T-helper 2 cell treated with Interferon-gamma antibody and Interleukin-4, amounts not matched to agents 5 μg/mL and 100 μg/mL, for 36 hours (primary cell): ENCODE data around the gene C17orf114.
"Not testable (repeated sequence)": the region's sequence is repeated elsewhere in the genome, so short reads cannot be mapped to it uniquely, and the experiment has no call there.

Experiments used
- DNase-seq: peaks from one replicate; pipeline ENCODE4 v3.0.0; 2021; ENCODE audit warnings: low spot score
- H3K27ac Mint-ChIP-seq: one replicate; pipeline ENCODE4 v1.8.0; 2021; ENCODE audit warnings: mild to moderate bottlenecking, mixed read lengths
- H3K27me3 Mint-ChIP-seq: one replicate; pipeline ENCODE4 v1.8.0; 2021; ENCODE audit warnings: low read depth, mixed read lengths
- H3K36me3 Mint-ChIP-seq: one replicate; pipeline ENCODE4 v1.8.0; 2021; ENCODE audit warnings: low read depth, mixed read lengths
- H3K4me1 Mint-ChIP-seq: one replicate; pipeline ENCODE4 v1.8.0; 2021; ENCODE audit warnings: low read depth, mixed read lengths
- H3K4me3 Mint-ChIP-seq: one replicate; pipeline ENCODE4 v1.8.0; 2022; ENCODE audit warnings: mild to moderate bottlenecking, moderate library complexity, mixed read lengths
- H3K9me3 Mint-ChIP-seq: one replicate; pipeline ENCODE4 v1.8.0; 2021; ENCODE audit warnings: mixed read lengths

The C17orf114 gene

DNA sequence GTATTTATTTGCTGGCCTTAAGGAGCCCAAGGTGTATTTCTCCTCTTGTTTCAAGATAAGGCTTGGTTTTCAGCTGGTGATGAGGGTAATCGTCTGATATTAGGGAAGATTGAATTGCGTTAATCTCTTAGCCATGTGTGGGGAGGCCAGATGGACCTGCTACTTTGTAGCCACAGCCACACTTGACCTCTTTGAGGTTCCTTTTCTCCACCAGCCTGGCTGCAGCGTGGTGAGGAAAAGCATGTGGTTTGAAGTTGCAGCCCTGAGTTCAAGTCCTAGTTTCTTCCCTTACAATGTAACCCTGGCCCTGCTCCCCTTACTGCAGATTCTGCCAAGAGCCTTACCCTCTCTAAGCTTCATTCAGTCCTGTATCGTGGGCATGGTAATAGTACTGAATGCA, 34.1 kb upstream of the C17orf114 start:
- Mint-ChIP-seq H3K9me3 (no peaks in the 10 kb centered on the region), H3K4me1 (peaks cover 53% of the 10 kb centered on the region), H3K27ac (peak overlapping the region; percentile 42), H3K27me3 (no peaks in the 10 kb centered on the region), H3K4me3 (peak overlapping the region; percentile 95), H3K36me3 (peaks cover 11% of the 10 kb centered on the region)
- no peak for DNase-seq

DNA sequence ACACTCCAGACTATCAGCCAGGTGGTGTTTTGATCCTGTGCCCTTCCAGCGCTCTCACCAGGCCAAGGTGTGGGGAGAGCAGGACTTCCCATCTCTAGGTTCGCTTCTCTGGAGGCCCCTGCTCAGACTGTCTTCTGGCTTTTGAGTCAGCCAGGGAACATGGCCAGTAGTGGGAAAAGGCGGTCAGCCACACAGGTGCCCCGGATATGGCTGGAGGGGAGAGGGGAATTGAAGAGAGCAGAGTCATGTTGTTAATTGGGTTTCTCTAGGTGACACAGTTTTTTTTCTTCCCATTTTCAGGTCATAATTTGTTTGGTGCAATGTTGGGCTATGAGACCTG, 32.5 kb upstream of the C17orf114 start:
- H3K27me3 Mint-ChIP-seq, result no peaks in the 10 kb centered on the region
- H3K4me3 Mint-ChIP-seq, result peak overlapping the region; percentile 95
- H3K9me3 Mint-ChIP-seq, result no peaks in the 10 kb centered on the region
- peaks cover 39% of the 10 kb centered on the region for H3K4me1 Mint-ChIP-seq
- DNase-seq, result no peak
- H3K36me3 Mint-ChIP-seq, result peaks cover 11% of the 10 kb centered on the region
- peak overlapping the region; percentile 70 for H3K27ac Mint-ChIP-seq

DNA sequence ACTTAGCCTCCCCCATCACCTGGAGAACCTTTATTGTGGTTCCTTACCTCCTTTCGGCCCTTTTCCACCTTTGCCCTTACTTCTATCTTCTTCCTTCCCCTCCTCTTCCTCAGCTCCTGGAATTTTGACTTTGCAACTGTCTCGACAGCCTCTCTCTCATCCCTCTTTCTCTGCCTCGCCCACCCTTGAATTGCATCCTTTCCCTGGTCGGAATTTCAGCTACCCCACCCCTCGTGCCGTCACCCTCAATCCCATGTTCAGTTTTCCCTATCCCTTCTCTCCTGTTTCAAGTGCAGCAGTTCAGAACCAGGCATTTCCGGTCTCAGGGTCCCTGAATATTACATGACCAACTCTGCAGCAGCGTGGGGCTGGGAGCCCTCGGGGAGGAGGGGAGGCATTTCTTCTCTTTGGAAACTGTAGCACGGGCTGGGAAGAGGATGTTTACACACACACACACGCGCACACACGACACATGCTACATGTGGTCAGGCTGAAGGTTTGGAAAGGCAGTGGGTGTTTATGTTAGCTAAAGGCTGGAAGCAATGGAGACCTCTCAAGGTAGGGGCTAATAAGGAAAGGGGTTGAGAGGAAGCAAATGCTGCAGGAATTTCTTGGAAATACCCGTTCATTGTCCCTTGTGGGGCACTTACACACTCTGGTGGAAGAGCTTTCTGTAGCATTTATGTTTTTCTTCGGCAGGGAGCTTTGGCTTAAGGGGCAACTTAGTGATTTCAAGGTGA, 32.0 kb upstream of the C17orf114 start:
- Mint-ChIP-seq H3K9me3 (no peaks in the 10 kb centered on the region), H3K36me3 (peaks cover 7% of the 10 kb centered on the region), H3K27me3 (no peaks in the 10 kb centered on the region), H3K27ac (peak overlapping the region; percentile 70), H3K4me1 (peaks cover 33% of the 10 kb centered on the region), H3K4me3 (peak overlapping the region; percentile 95)
- no peak for DNase-seq

GRCh38 chr17:4833178-4833940, 31.2 kb upstream of the C17orf114 start, which contains the start of gene MINK1:
Gene MINK1 (plus strand): TSS chr17:4833340. CDS start chr17:4833584, 244 bp downstream.
- no peaks in the 10 kb centered on the region for H3K9me3 Mint-ChIP-seq
- peak; percentile 88 for DNase-seq

DNA sequence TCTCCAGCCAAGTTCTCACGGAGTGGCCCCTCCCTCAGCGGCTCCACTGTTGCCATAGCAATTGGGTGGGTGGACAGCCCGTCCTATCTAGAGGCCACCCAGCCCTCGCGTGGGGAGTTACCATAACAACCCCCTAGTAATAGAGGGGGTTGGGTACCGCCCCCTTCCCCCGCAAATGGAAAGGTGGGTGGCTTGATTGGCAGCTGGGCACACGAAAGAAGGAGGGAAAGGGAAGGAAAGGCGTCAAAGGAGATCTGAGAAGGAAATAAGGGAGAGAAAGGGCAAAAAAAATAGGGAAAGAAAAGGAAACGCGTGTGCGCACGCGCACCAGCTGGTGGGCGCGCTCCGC, 30.7 kb upstream of the C17orf114 start:
- not testable (repeated sequence) for H3K36me3 Mint-ChIP-seq, H3K27me3 Mint-ChIP-seq, DNase-seq, H3K9me3 Mint-ChIP-seq
- peaks cover 30% of the 10 kb centered on the region for H3K4me1 Mint-ChIP-seq
- peak overlapping the region; percentile 86 for H3K4me3 Mint-ChIP-seq
- peak overlapping the region; percentile 90 for H3K27ac Mint-ChIP-seq

More at GRCh38 chr17:4833178-4833940, 31.2 kb upstream of the C17orf114 start, which contains the start of gene MINK1:
- Mint-ChIP-seq H3K27ac (peak within 1 kb of the TSS; percentile 90), H3K27me3 (peaks cover 3% of the 10 kb centered on the region), H3K4me3 (peak within 1 kb of the TSS; percentile 95), H3K36me3 (peaks cover 6% of the 10 kb centered on the region), H3K4me1 (peaks cover 33% of the 10 kb centered on the region)

GRCh38 chr17:4827399-4827798, 25.3 kb upstream of the C17orf114 start:
- DNase-seq, result no peak
- H3K4me3 Mint-ChIP-seq, result no peak overlapping the region
- no peak overlapping the region for H3K27ac Mint-ChIP-seq
- no peaks in the 10 kb centered on the region for H3K36me3 Mint-ChIP-seq
- no peaks in the 10 kb centered on the region for H3K4me1 Mint-ChIP-seq
- H3K27me3 Mint-ChIP-seq, result peaks cover 3% of the 10 kb centered on the region
- no peaks in the 10 kb centered on the region for H3K9me3 Mint-ChIP-seq

DNA sequence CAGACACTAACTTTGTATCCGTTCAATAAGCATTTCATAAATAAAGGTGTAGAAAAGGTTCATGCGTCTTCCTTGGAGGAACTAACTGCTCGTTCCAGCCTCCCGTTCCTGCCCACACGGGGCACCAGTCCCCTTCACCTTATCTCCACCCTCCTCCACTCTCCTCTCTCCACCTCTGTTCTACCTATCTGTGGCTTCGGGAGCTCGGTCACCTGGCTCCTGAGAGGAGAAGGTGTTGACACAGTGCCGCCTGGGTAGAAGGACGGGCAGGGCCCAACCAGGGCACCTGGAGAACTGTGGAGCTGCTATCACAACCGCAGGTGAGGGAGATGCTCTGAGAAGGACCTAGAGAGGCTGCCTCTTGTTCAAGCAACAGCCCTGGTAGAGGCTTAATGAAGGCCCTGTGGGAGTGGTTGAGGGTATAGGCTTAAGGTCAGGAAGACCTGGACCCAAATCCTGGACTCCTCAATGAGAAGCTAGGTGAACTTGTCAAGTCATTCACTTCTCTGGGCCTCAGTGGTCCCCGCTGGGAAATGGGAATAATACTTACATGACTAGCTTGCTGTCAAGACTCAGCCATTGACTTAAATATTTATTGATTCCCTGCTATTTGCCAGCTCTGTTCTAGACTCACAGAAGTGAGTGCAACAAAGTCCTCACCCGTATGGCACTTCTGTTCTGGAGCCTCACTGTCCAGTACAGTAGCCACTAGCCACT, 21.4 kb upstream of the C17orf114 start:
- H3K4me3 Mint-ChIP-seq, result no peak overlapping the region
- H3K9me3 Mint-ChIP-seq, result no peaks in the 10 kb centered on the region
- H3K36me3 Mint-ChIP-seq, result no peaks in the 10 kb centered on the region
- H3K27ac Mint-ChIP-seq, result no peak overlapping the region
- DNase-seq, result no peak
- no peaks in the 10 kb centered on the region for H3K4me1 Mint-ChIP-seq
- H3K27me3 Mint-ChIP-seq, result peaks cover under 1% of the 10 kb centered on the region

- Mint-ChIP-seq H3K4me3 (no peak overlapping the region), H3K27ac (no peak overlapping the region), H3K36me3 (no peaks in the 10 kb centered on the region), H3K4me1 (no peaks in the 10 kb centered on the region), H3K9me3 (no peaks in the 10 kb centered on the region), H3K27me3 (no peaks in the 10 kb centered on the region)
- DNase-seq, result no peak
Observed at GRCh38 chr17:4822835-4823234, 20.7 kb upstream of the C17orf114 start.

DNA sequence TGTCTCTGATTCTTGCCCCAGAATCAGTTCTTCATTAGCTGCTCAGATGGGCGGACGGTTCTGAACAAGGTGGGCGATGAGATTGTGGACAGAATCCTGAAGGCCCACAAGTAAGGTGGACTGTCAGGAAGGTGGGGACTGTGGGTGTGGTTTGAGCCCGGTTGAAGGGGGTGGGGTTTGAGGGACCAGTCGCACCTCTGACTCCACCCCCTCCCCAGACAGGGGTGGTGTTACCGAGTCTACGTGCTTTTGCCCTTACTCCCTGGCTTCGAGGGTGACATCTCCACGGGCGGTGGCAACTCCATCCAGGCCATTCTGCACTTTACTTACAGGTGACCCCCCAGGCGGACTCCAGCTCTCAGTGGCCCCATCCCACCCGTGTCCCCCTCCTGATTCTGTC, 16.1 kb upstream of the C17orf114 start:
- Mint-ChIP-seq H3K4me1 (no peaks in the 10 kb centered on the region), H3K27me3 (no peaks in the 10 kb centered on the region), H3K27ac (no peak overlapping the region), H3K36me3 (no peaks in the 10 kb centered on the region), H3K4me3 (no peak overlapping the region), H3K9me3 (no peaks in the 10 kb centered on the region)
- DNase-seq, result no peak

- Mint-ChIP-seq H3K27ac (no peak overlapping the region), H3K36me3 (no peaks in the 10 kb centered on the region), H3K4me3 (no peak overlapping the region), H3K27me3 (no peaks in the 10 kb centered on the region), H3K4me1 (no peaks in the 10 kb centered on the region), H3K9me3 (no peaks in the 10 kb centered on the region)
- DNase-seq, result no peak
Observed at GRCh38 chr17:4816826-4817225, 14.7 kb upstream of the C17orf114 start.

DNA sequence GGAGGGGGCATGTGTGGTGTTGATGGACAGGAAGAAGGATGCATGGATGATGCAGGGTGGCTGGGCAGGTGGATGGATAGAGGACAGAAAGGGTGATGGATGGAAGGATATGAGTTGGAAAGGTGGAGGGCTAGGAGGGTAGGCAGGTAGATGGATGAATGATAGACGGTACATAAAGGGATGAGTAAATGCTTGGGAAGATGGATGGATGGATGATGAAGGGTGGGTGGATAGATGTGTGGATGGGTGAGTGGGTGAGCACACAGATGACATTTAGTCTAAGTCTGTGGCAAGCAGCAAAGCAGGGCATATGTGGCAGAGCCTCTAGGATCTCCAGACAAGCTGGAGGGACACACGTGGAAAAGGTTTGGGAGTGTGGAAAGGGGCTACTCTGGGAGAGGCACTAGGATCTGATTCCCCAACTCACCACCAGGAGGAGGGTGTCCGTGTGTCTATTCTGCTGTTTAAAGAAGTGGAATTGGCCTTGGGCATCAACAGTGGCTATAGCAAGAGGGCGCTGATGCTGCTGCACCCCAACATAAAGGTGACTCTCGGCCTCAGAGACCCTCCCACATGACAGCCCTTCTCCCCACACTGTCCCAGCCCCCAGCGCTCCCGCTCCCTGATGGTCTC, 13.0 kb upstream of the C17orf114 start:
- peaks cover 3% of the 10 kb centered on the region for H3K36me3 Mint-ChIP-seq
- H3K27me3 Mint-ChIP-seq, result no peaks in the 10 kb centered on the region
- H3K9me3 Mint-ChIP-seq, result no peaks in the 10 kb centered on the region
- H3K4me3 Mint-ChIP-seq, result no peak overlapping the region
- peaks cover 2% of the 10 kb centered on the region for H3K4me1 Mint-ChIP-seq
- no peak overlapping the region for H3K27ac Mint-ChIP-seq
- no peak for DNase-seq

GRCh38 chr17:4812690-4813089, 10.6 kb upstream of the C17orf114 start:
- Mint-ChIP-seq H3K4me1 (peaks cover 2% of the 10 kb centered on the region), H3K27me3 (no peaks in the 10 kb centered on the region), H3K9me3 (no peaks in the 10 kb centered on the region), H3K36me3 (peaks cover 6% of the 10 kb centered on the region), H3K4me3 (no peak overlapping the region), H3K27ac (no peak overlapping the region)
- DNase-seq, result no peak

DNA sequence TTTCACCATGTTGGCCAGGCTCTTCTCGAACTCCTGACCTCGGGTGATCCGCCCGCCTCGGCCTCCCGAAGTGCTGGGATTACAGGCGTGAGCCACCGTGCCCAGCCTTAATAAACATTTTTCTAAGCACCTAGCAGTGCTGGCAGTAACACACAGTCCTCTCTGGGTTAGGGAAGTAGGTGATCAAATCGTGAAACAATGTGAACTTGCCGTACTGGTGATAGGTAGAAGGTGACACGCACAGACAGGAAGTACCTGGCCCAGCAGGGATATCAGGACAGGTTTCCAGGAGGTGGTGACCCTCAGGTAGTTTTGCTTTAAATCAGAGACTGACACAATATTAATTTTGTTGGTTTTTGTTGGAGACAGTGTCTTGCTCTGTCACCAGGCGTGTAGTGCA, 9.3 kb upstream of the C17orf114 start:
- no peaks in the 10 kb centered on the region for H3K27me3 Mint-ChIP-seq
- no peak overlapping the region for H3K4me3 Mint-ChIP-seq
- H3K4me1 Mint-ChIP-seq, result peaks cover 2% of the 10 kb centered on the region
- no peaks in the 10 kb centered on the region for H3K9me3 Mint-ChIP-seq
- H3K36me3 Mint-ChIP-seq, result peaks cover 6% of the 10 kb centered on the region
- no peak overlapping the region for H3K27ac Mint-ChIP-seq
- no peak for DNase-seq
